DND-41 (cell line): ENCODE data around the gene MMS22L.

Experiments used
- ATAC-seq: fragments of 200-7000 bp; cut with Tn5 transposase; 3 replicates; pipeline ENCODE4 v1.9.1; 2021; ENCODE audit warnings: low read depth; ENCODE audit not compliant: insufficient read depth
- DNase-seq: peaks from one replicate; pipeline ENCODE4 v3.0.0-alpha.2; 2020
- H2AFZ ChIP-seq: 2 replicates; pipeline ENCODE4 v1.6.0; 2012; ENCODE audit warnings: low read depth, low read length
- H3K27ac ChIP-seq: 2 replicates; pipeline ENCODE4 v1.5.1; 2012; ENCODE audit warnings: low read length, inconsistent platforms
- H3K27me3 ChIP-seq: fragments of 200-600 bp; sonication (generic); 2 replicates; pipeline ENCODE4 v1.6.0; 2012; ENCODE audit warnings: low read length, mild to moderate bottlenecking, inconsistent platforms; ENCODE audit not compliant: insufficient read depth, poor library complexity
- H3K36me3 ChIP-seq: 2 replicates; pipeline ENCODE4 v1.5.1; 2012; ENCODE audit warnings: low read length, inconsistent platforms; ENCODE audit not compliant: insufficient read depth
- H3K4me1 ChIP-seq: 2 replicates; pipeline ENCODE4 v1.5.1; 2012; ENCODE audit warnings: mild to moderate bottlenecking, low read length; ENCODE audit not compliant: insufficient read depth
- H3K4me2 ChIP-seq: 2 replicates; pipeline ENCODE4 v1.6.0; 2012; ENCODE audit warnings: mild to moderate bottlenecking, moderate library complexity, low read length, inconsistent platforms; ENCODE audit not compliant: insufficient read depth
- H3K4me3 ChIP-seq, 2 experiments: fragments of 200-600 bp in 1 of 2; shearing (Covaris generic) in 1 of 2; 2 replicates each; pipeline ENCODE4 v1.5.1; 2012 to 2016; ENCODE audit warnings: inconsistent platforms in 2 of 2, low read length in 2 of 2, mild to moderate bottlenecking in 2 of 2, low read depth in 1 of 2, moderate library complexity in 1 of 2
- H3K79me2 ChIP-seq: 2 replicates; pipeline ENCODE4 v1.6.0; 2012; ENCODE audit warnings: low read length, inconsistent platforms; ENCODE audit not compliant: insufficient read depth
- H3K9ac ChIP-seq: 2 replicates; pipeline ENCODE4 v1.6.0; 2012; ENCODE audit warnings: low read depth, mild to moderate bottlenecking, inconsistent platforms, low read length, moderate library complexity
- H3K9me3 ChIP-seq: 2 replicates; pipeline ENCODE4 v1.5.1; 2012; ENCODE audit warnings: low read length, moderate library complexity, mild to moderate bottlenecking, inconsistent platforms; ENCODE audit not compliant: insufficient read depth, severe bottlenecking
- H4K20me1 ChIP-seq: 2 replicates; pipeline ENCODE4 v1.6.0; 2012; ENCODE audit warnings: low read length; ENCODE audit not compliant: insufficient read depth
- CTCF ChIP-seq: IDR thresholded peaks from 2 replicates; pipeline ENCODE4 v1.5.1; 2012; ENCODE audit warnings: borderline replicate concordance, low read length, moderate library complexity, mild to moderate bottlenecking; ENCODE audit not compliant: poor library complexity, severe bottlenecking; ENCODE audit errors: extremely low read depth
- EZH2 ChIP-seq: IDR thresholded peaks from 3 replicates; pipeline ENCODE4 v1.6.1; 2012; ENCODE audit warnings: borderline replicate concordance, low read depth, mild to moderate bottlenecking, moderate library complexity, low read length, inconsistent platforms; ENCODE audit not compliant: severe bottlenecking

Gene MMS22L

DNA sequence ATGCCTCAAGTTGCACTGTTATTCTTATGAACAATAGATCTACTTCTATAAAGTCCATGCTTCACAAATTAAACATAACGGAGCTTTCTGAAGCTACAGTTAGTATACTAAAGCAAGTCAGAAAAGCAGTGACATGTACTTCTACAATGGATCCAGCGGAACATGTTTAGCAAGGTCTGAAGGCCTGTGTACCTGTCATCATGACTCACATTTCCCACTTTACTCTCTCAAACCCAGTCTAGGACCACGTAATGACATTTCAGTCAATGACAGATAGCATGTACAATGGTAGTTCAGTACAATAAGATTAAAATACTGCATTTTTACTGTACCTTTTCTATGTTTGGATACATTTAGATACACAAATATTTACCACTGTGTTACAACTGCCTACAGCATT lies 132.1 kb downstream of the MMS22L start:
- peaks cover 51% of the 10 kb centered on the region for H3K36me3 ChIP-seq
- TF ChIP-seq CTCF (no peak), EZH2 (no peak)

DNA sequence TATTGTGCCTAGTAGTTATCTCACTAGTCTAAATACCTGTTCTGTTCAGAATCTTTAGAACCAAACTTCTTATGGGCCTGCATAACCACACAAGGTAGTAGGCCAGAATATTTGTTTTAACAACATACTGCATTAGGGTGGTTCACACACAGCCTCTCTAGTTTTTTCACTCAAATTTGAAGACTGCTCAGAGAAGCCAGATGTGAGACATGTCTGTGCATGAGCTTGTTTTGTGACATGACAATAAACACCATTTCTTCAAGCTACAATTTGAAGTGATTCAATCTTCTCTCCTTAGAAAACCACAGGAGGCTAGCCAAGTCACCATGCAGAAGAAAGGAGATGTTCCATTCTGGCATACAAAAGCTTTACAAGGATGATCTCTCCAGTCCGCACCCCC lies 135.6 kb downstream of the MMS22L start:
- Histone ChIP-seq H3K79me2 (no peaks in the 10 kb centered on the region), H3K4me1 (no peaks in the 10 kb centered on the region), H3K27me3 (no peaks in the 10 kb centered on the region), H3K4me3 (no peak overlapping the region), H3K36me3 (peaks cover 50% of the 10 kb centered on the region), H2AFZ (no peak overlapping the region), H3K27ac (no peak overlapping the region), H3K9me3 (no peaks in the 10 kb centered on the region), H4K20me1 (no peaks in the 10 kb centered on the region), H3K4me2 (no peak overlapping the region), H3K9ac (no peak overlapping the region)
- DNase-seq (no peak), ATAC-seq (no peak)
- TF ChIP-seq CTCF, result no peak
- no peak for TF ChIP-seq EZH2

More for the DNA sequence above, 132.1 kb downstream of the MMS22L start:
- Histone ChIP-seq H2AFZ (no peak overlapping the region), H4K20me1 (no peaks in the 10 kb centered on the region), H3K4me3 (no peak overlapping the region), H3K9me3 (no peaks in the 10 kb centered on the region), H3K4me2 (no peak overlapping the region), H3K9ac (no peak overlapping the region), H3K27ac (no peak overlapping the region), H3K27me3 (no peaks in the 10 kb centered on the region), H3K4me1 (no peaks in the 10 kb centered on the region), H3K79me2 (no peaks in the 10 kb centered on the region)
- no peak for ATAC-seq
- DNase-seq, result no peak

- H3K4me3 ChIP-seq, result no peak overlapping the region
- H3K27ac ChIP-seq, result no peak overlapping the region
- H2AFZ ChIP-seq, result no peak overlapping the region
- ATAC-seq, result no peak
- H3K79me2 ChIP-seq, result no peaks in the 10 kb centered on the region
- no peaks in the 10 kb centered on the region for H3K27me3 ChIP-seq
- H3K36me3 ChIP-seq, result peaks cover 36% of the 10 kb centered on the region
- no peaks in the 10 kb centered on the region for H3K4me1 ChIP-seq
- no peak overlapping the region for H3K9ac ChIP-seq
- H4K20me1 ChIP-seq, result no peaks in the 10 kb centered on the region
- H3K9me3 ChIP-seq, result no peaks in the 10 kb centered on the region
- no peak overlapping the region for H3K4me2 ChIP-seq
- no peak for DNase-seq
- no peak for TF ChIP-seq CTCF
- TF ChIP-seq EZH2, result no peak
Observed at GRCh38 chr6:97145691-97146090, 137.3 kb downstream of the MMS22L start.

DNA sequence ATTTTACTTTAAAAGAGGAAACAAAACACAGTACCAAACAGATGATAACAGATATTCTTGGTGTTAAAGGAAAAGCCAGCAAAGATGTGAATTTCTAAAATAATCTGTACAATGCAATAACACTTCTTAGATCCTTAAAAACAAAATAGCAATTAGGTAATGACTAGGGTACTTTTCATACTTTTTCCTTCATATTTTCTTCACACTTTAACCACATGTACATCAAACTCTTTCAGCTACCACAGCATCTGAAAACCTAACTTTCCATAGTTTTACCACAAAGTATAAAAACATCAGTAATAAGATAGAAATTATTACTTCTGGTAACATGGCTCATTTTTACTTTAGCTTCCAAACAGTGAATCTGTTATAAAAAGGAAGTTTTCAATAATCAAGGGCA lies 141.3 kb downstream of the MMS22L start:
- Histone ChIP-seq H3K27ac (no peak overlapping the region), H3K9ac (no peak overlapping the region), H3K79me2 (no peaks in the 10 kb centered on the region), H4K20me1 (no peaks in the 10 kb centered on the region), H3K27me3 (no peaks in the 10 kb centered on the region), H3K4me1 (no peaks in the 10 kb centered on the region), H3K36me3 (peaks cover 5% of the 10 kb centered on the region; the same call in 1 of the 2 replicates), H3K4me2 (no peak overlapping the region), H3K9me3 (no peaks in the 10 kb centered on the region), H3K4me3 (no peak overlapping the region), H2AFZ (no peak overlapping the region)
- DNase-seq, result no peak
- no peak for ATAC-seq
- TF ChIP-seq EZH2 (no peak), CTCF (no peak)
